HEK293T (cell line): ENCODE measurements around the gene SOHLH2.

Source experiments
- CTCF ChIA-PET: fragments of 350-600 bp; formaldehyde crosslinking; extraction: SDS; loops from one replicate; lab custom pipeline; 2021; ENCODE audit warnings: antibody characterized with exemption, inconsistent platforms; lab: Yijun Ruan, JAX
- POLR2A ChIA-PET: fragments of 350-600 bp; formaldehyde crosslinking; extraction: SDS; loops from one replicate; lab custom pipeline; 2020; ENCODE audit warnings: antibody characterized with exemption, inconsistent platforms; lab: Yijun Ruan, JAX
- DNase-seq: peaks from one replicate; pipeline ENCODE4 v3.0.0; 2012; ENCODE audit warnings: mixed read lengths; ENCODE audit errors: extremely low spot score
- ARNT ChIP-seq: fragments of 450-650 bp; IDR thresholded peaks from 2 replicates; pipeline ENCODE4 v1.6.1; 2017; ENCODE audit warnings: mild to moderate bottlenecking
- BHLHE40 ChIP-seq: fragments of 450-650 bp; IDR thresholded peaks from 2 replicates; pipeline ENCODE4 v1.6.1; 2016; ENCODE audit warnings: mild to moderate bottlenecking, moderate library complexity, borderline replicate concordance
- CTBP1 ChIP-seq: fragments of 450-650 bp; IDR thresholded peaks from 2 replicates; pipeline ENCODE4 v1.6.1; 2016; ENCODE audit warnings: borderline replicate concordance
- ELF4 ChIP-seq: fragments of 450-650 bp; IDR thresholded peaks from 2 replicates; pipeline ENCODE4 v1.6.1; 2017; ENCODE audit warnings: antibody characterized with exemption
- FOXA1 ChIP-seq: fragments of 450-650 bp; IDR thresholded peaks from 2 replicates; pipeline ENCODE4 v1.6.1; 2016; ENCODE audit warnings: mild to moderate bottlenecking
- FOXK2 ChIP-seq: fragments of 450-650 bp; IDR thresholded peaks from 2 replicates; pipeline ENCODE4 v1.6.1; 2016; ENCODE audit warnings: mild to moderate bottlenecking
- FOXM1 ChIP-seq: fragments of 450-650 bp; IDR thresholded peaks from 2 replicates; pipeline ENCODE4 v1.6.1; 2017; ENCODE audit warnings: mild to moderate bottlenecking, borderline replicate concordance
- HDGF ChIP-seq: fragments of 450-650 bp; IDR thresholded peaks from 2 replicates; pipeline ENCODE4 v1.6.1; 2017; ENCODE audit warnings: antibody characterized with exemption, borderline replicate concordance
- L3MBTL2 ChIP-seq: fragments of 450-650 bp; conservative IDR thresholded peaks from 2 replicates; pipeline ENCODE4 v1.6.1; 2016; ENCODE audit warnings: mild to moderate bottlenecking
- LEF1 ChIP-seq: fragments of 450-650 bp; IDR thresholded peaks from 2 replicates; pipeline ENCODE4 v1.6.1; 2017; ENCODE audit warnings: mild to moderate bottlenecking, borderline replicate concordance
- NFRKB ChIP-seq: fragments of 450-650 bp; IDR thresholded peaks from 2 replicates; pipeline ENCODE4 v1.6.1; 2016; ENCODE audit warnings: mild to moderate bottlenecking, moderate library complexity
- SP1 ChIP-seq: fragments of 450-650 bp; IDR thresholded peaks from 2 replicates; pipeline ENCODE4 v1.6.1; 2017
- SUZ12 ChIP-seq: fragments of 450-650 bp; IDR thresholded peaks from 2 replicates; pipeline ENCODE4 v1.6.1; 2016; ENCODE audit warnings: mild to moderate bottlenecking
- TARDBP ChIP-seq: fragments of 450-650 bp; IDR thresholded peaks from 2 replicates; pipeline ENCODE4 v1.6.1; 2016
- ZNF384 ChIP-seq: fragments of 450-650 bp; IDR thresholded peaks from 2 replicates; pipeline ENCODE4 v1.6.1; 2016
- TF ChIP-seq, protein P1 (sequence below): fragments of 450-650 bp; IDR thresholded peaks from 2 replicates; pipeline ENCODE4 v1.6.1; 2016

The SOHLH2 gene

GRCh38 chr13:36231236-36231635 is 16.9 kb upstream of the SOHLH2 start:
- TF ChIP-seq FOXM1 (no peak), TARDBP (no peak), HDGF (no peak)
- POLR2A ChIA-PET, result no interaction called here
- CTCF ChIA-PET, result no interaction called here
- no peak for DNase-seq

- TF ChIP-seq ZNF384, result no peak
- TF ChIP-seq BHLHE40, result no peak
- TF ChIP-seq FOXA1, result no peak
- no peak for TF ChIP-seq SP1
- no peak for TF ChIP-seq L3MBTL2
- TF ChIP-seq TARDBP, result no peak
- TF ChIP-seq CTBP1, result no peak
- TF ChIP-seq, protein P1, sequence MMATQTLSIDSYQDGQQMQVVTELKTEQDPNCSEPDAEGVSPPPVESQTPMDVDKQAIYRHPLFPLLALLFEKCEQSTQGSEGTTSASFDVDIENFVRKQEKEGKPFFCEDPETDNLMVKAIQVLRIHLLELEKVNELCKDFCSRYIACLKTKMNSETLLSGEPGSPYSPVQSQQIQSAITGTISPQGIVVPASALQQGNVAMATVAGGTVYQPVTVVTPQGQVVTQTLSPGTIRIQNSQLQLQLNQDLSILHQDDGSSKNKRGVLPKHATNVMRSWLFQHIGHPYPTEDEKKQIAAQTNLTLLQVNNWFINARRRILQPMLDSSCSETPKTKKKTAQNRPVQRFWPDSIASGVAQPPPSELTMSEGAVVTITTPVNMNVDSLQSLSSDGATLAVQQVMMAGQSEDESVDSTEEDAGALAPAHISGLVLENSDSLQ, result no peak
- TF ChIP-seq FOXK2, result no peak
- no peak for TF ChIP-seq HDGF
- TF ChIP-seq LEF1, result no peak
- TF ChIP-seq NFRKB, result no peak
- no peak for TF ChIP-seq ARNT
- no peak for TF ChIP-seq SUZ12
- TF ChIP-seq FOXM1, result no peak
- TF ChIP-seq ELF4, result no peak
- ChIA-PET CTCF (no interaction called here), POLR2A (no interaction called here)
- DNase-seq, result no peak
Measured at GRCh38 chr13:36224730-36225129, 10.4 kb upstream of the SOHLH2 start.

DNA sequence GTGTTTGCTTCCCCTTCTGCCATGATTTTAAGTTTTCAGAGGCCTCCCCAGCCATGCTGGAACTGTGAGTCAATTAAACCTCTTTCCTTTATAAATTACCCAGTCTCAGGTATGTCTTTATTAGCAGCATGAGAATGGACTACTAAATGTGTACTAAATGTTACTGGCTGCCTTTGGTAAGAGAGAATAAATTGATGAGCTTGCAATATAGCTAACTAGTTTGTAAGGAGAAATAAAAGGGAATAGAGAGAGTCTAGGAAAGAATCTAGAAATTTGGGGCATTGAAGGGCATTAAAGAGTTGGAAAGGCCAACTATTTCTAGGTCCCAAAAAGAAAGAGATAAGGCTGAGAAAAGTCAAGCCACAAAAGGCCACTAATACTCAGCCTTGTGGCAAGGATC is 5.5 kb upstream of the SOHLH2 start:
- ChIA-PET CTCF (no interaction called here), POLR2A (no interaction called here)
- TF ChIP-seq BHLHE40 (no peak), TARDBP (no peak), FOXK2 (no peak), ELF4 (no peak), LEF1 (no peak), SP1 (no peak), HDGF (no peak), CTBP1 (no peak), L3MBTL2 (no peak), NFRKB (no peak)
- TF ChIP-seq, protein P1, result no peak
- DNase-seq, result no peak

DNA sequence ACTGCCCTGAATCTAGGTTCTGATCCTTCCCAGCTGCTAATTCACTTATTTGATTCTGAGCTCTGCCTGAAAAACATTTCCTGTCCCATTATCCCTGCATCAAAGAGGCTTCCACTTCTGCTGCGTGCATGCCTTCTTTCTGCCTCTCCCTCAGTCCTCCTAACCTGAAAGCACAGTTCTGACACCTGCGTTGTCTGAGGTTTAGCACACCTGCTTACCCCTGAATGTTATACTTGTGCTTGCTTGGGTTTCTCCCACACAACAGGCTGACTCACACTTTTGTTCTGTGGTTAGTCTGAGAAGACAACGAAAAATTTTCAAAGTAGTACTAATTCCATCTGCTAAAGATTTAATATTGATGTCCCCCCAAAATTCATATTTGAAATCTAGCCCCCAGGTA is 3.1 kb upstream of the SOHLH2 start:
- ChIA-PET CTCF (no interaction called here), POLR2A (no interaction called here)
- TF ChIP-seq SUZ12, result no peak
- TF ChIP-seq FOXK2, result no peak
- no peak for TF ChIP-seq SP1
- no peak for TF ChIP-seq HDGF
- TF ChIP-seq FOXA1, result no peak
- TF ChIP-seq FOXM1, result no peak
- TF ChIP-seq LEF1, result no peak
- TF ChIP-seq ARNT, result no peak
- no peak for TF ChIP-seq L3MBTL2
- no peak for TF ChIP-seq ELF4
- no peak for DNase-seq

DNA sequence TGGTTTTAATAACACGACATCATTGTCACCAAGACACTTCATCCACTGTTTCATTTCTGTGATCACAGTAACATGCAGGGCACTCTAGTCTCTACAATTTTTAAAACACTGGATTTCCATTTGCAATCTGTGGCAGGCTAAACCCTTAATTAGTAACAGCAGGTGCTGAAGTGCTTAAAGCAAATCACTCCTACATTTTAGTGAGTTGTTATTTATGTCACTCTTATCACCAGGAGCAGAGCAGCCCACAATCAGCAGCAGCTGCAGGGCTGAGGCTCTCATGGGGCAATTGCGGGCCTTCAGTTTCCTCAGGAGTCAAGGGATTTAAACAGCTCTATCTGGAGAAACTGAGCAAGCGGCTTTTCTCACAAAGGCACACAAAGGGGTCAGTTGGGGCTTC is 1.6 kb downstream of the SOHLH2 start:
- CTCF ChIA-PET, result interaction anchor here (0.5 kb wide), 1 partner anchor 12 kb away, joined by 3 read pairs; no protein-coding TSS in a partner anchor
- peak; percentile 13 for DNase-seq
- POLR2A ChIA-PET, result no interaction called here
- TF ChIP-seq ARNT (no peak), TARDBP (no peak), HDGF (no peak), LEF1 (no peak), FOXM1 (no peak), BHLHE40 (no peak), CTBP1 (no peak), NFRKB (no peak), FOXA1 (no peak), ZNF384 (no peak), ELF4 (no peak), SUZ12 (no peak), FOXK2 (no peak), L3MBTL2 (no peak)
- TF ChIP-seq, protein P1, result no peak

DNA sequence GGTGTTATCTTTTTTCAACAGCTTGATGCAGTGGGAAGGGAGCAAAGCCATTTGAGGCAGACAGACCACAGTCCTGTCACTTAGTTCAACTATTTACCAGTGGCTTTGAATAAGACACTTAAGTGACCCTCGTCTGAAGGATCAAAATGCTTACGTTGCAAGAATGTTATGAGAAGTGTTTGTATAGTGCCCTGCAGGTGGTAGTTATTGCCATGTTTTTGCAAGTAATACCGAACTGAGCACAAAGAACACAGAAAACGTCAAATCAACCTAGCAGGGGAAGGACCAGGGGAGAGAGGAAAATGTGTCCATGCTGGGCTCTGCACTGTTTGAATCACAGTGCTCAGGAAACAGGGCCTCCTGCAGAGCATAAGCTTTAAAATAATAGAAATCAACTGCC is 2.8 kb downstream of the SOHLH2 start:
- POLR2A ChIA-PET, result no interaction called here
- no peak for DNase-seq
- CTCF ChIA-PET, result no interaction called here
- TF ChIP-seq SUZ12 (no peak), BHLHE40 (no peak), FOXK2 (no peak), L3MBTL2 (peak; percentile 35; the same call in 1 of the 2 replicates)
